Retinal pigment epithelial cell (primary cell): ENCODE results near the gene MRPL48.
A peak's percentile ranks its signal among the peaks of the same experiment; 100 is the strongest.
"Not testable (repeated sequence)": the region's sequence is repeated elsewhere in the genome, so short reads cannot be mapped to it uniquely, and the experiment has no call there.

ENCODE experiments used
- DNase-seq: peaks from one replicate; pipeline ENCODE4 v3.0.0-alpha.2; 2010; ENCODE audit warnings: low read depth
- H3K4me3 ChIP-seq: 2 replicates; pipeline ENCODE4 v1.5.1; 2011; ENCODE audit warnings: mild to moderate bottlenecking, low read length, control low read depth, moderate library complexity
- CTCF ChIP-seq: conservative IDR thresholded peaks from 2 replicates; pipeline ENCODE4 v1.5.1; 2011; ENCODE audit warnings: low read depth, low read length, control low read depth, inconsistent platforms

The MRPL48 gene

GRCh38 chr11:73781303-73781702 is 6.4 kb upstream of the MRPL48 start:
- no peak for DNase-seq
- TF ChIP-seq CTCF, result no peak
- no peak overlapping the region for H3K4me3 ChIP-seq

GRCh38 chr11:73783483-73784020 is 4.1 kb upstream of the MRPL48 start:
- H3K4me3 ChIP-seq, result no peak overlapping the region
- DNase-seq, result no peak
- TF ChIP-seq CTCF, result no peak

- H3K4me3 ChIP-seq, result no peak overlapping the region
- no peak for TF ChIP-seq CTCF
- no peak for DNase-seq
Observed at GRCh38 chr11:73784080-73784634, 3.5 kb upstream of the MRPL48 start.

GRCh38 chr11:73784734-73785133 is 2.9 kb upstream of the MRPL48 start:
- H3K4me3 ChIP-seq, result no peak overlapping the region
- no peak for DNase-seq
- TF ChIP-seq CTCF, result no peak

- DNase-seq, H3K4me3 ChIP-seq: not testable (repeated sequence)
Observed at GRCh38 chr11:73785467-73785866, 2.2 kb upstream of the MRPL48 start.

- DNase-seq, result no peak
- no peak for TF ChIP-seq CTCF
- peak overlapping the region; percentile 66 for H3K4me3 ChIP-seq
Observed at GRCh38 chr11:73787051-73787642, 527 bp upstream of the MRPL48 start.

- no peak for TF ChIP-seq CTCF
- no peak for DNase-seq
- H3K4me3 ChIP-seq, result no peak overlapping the region
Observed at GRCh38 chr11:73789279-73789670, 1.6 kb downstream of the MRPL48 start.
